ENCODE data around the gene SCAMP5. TPM values are rescaled to one million over a fixed set of nuclear protein-coding genes. Genes with fewer than 3 reads are reported as not detected.

The SCAMP5 gene
- polyA plus RNA-seq, 2 of the 4 experiments (the other 2 are of a cell fraction) = 10.5 to 16.2 TPM

- H3K4me2 ChIP-seq = no peak overlapping the region
- H3K9me3 ChIP-seq = no peaks in the 10 kb centered on the region
- FAIRE-seq (no peak), ATAC-seq (no peak), DNase-seq (ENCODE audit: low read depth in 1 of 2, low spot score in 1 of 2) (no peak)
- H3K4me1 ChIP-seq = no peaks in the 10 kb centered on the region
- TF ChIP-seq NR3C1 (IDR thresholded peaks at IDR 0.05) = no peak
- no peak for TF ChIP-seq ZSCAN20 (CRISPR knock-in tag; IDR thresholded peaks at IDR 0.05)
- no peak for TF ChIP-seq HDAC2 (IDR thresholded peaks at IDR 0.05)
- no peak for TF ChIP-seq POLR2A (IDR thresholded peaks at IDR 0.05; ENCODE audit: low read length)
- no peak for TF ChIP-seq MAX (IDR thresholded peaks at IDR 0.05)
- peak; percentile 87 for TF ChIP-seq MAFK (IDR thresholded peaks at IDR 0.05; ENCODE audit: partially characterized antibody)
- no peak for TF ChIP-seq HEYL (CRISPR knock-in tag; IDR thresholded peaks at IDR 0.05)
- TF ChIP-seq ESRRA (IDR thresholded peaks at IDR 0.05; ENCODE audit: borderline replicate concordance, low read length) = no peak
- H3K27ac ChIP-seq = no peak overlapping the region
- ChIA-PET POLR2A (no interaction called here), CTCF (interaction anchor here (1.2 to 3.9 kb wide), 4 partner anchors 15 to 215 kb away, joined by 4 to 30 read pairs (median 14); partner anchors contain the start of gene RPP25)
- H3K4me3 ChIP-seq = no peak overlapping the region
Observed at GRCh38 chr15:74989527-74989926, 5.8 kb upstream of the SCAMP5 start.

GRCh38 chr15:74992619-74993018, 2.7 kb upstream of the SCAMP5 start:
- DNase-seq (ENCODE audit: low read depth in 1 of 2, low spot score in 1 of 2) (no peak), FAIRE-seq (no peak), ATAC-seq (no peak)
- no peak overlapping the region for H3K27ac ChIP-seq
- ChIA-PET CTCF (interaction anchor here (0.7 to 1.1 kb wide), 2 partner anchors 18 to 36 kb away, joined by 3 to 4 read pairs; no protein-coding TSS in a partner anchor), POLR2A (no interaction called here)
- no peak overlapping the region for H3K4me2 ChIP-seq
- WGBS (ENCODE audit: missing lambda C conversion rate) = 15% methylated on average over 1 of the region's 1 CpG
- H3K4me1 ChIP-seq = peaks cover 7% of the 10 kb centered on the region; the same call in 2 of the 3 replicates
- TF ChIP-seq KDM5A (IDR thresholded peaks at IDR 0.05) (no peak), HOXA7 (CRISPR knock-in tag; IDR thresholded peaks at IDR 0.05) (no peak), USF2 (IDR thresholded peaks at IDR 0.05) (no peak), ELK1 (IDR thresholded peaks at IDR 0.05; ENCODE audit: low read depth, low read length) (no peak), NR3C1 (IDR thresholded peaks at IDR 0.05) (no peak), FOSB (CRISPR knock-in tag; IDR thresholded peaks at IDR 0.05) (no peak), ZC3H11A (IDR thresholded peaks at IDR 0.05) (no peak), RNF2 (IDR thresholded peaks at IDR 0.05; ENCODE audit: borderline replicate concordance, low read depth) (no peak), RARB (CRISPR knock-in tag; IDR thresholded peaks at IDR 0.05) (no peak), FOSL2 (IDR thresholded peaks at IDR 0.05) (no peak), FOSL2 (CRISPR knock-in tag; IDR thresholded peaks at IDR 0.05) (no peak), ESRRA (IDR thresholded peaks at IDR 0.05; ENCODE audit: borderline replicate concordance, low read length) (no peak), POLR2A (IDR thresholded peaks at IDR 0.05; ENCODE audit: low read length) (no peak)
- H3K9me3 ChIP-seq = no peaks in the 10 kb centered on the region
- no peak overlapping the region for H3K4me3 ChIP-seq

- Histone ChIP-seq H3K27ac (no peak overlapping the region), H3K4me3 (no peak overlapping the region), H3K9me3 (no peaks in the 10 kb centered on the region), H3K4me1 (peaks cover 7% of the 10 kb centered on the region; the same call in 2 of the 3 replicates), H3K4me2 (no peak overlapping the region)
- CTCF ChIA-PET = interaction anchor here (1.0 to 2.8 kb wide), 2 partner anchors 38 to 55 kb away, joined by 3 to 13 read pairs; partner anchors contain the start of gene RPP25
- DNase-seq (ENCODE audit: low read depth in 1 of 2, low spot score in 1 of 2) = no peak
- TF ChIP-seq KDM5A (IDR thresholded peaks at IDR 0.05) (no peak), BHLHE40 (IDR thresholded peaks at IDR 0.05; ENCODE audit: low read depth, low read length) (no peak), SREBF2 (IDR thresholded peaks at IDR 0.05) (no peak), MAX (IDR thresholded peaks at IDR 0.05) (no peak), RFX5 (IDR thresholded peaks at IDR 0.05) (no peak), HOXA7 (CRISPR knock-in tag; IDR thresholded peaks at IDR 0.05) (no peak), ZNF302 (CRISPR knock-in tag; IDR thresholded peaks at IDR 0.05) (no peak), FOXS1 (CRISPR knock-in tag; IDR thresholded peaks at IDR 0.05) (no peak), ATOH8 (CRISPR knock-in tag; IDR thresholded peaks at IDR 0.05; ENCODE audit: low read depth) (no peak), ZSCAN20 (CRISPR knock-in tag; IDR thresholded peaks at IDR 0.05) (no peak), BCL3 (IDR thresholded peaks at IDR 0.05) (no peak), CBX2 (IDR thresholded peaks at IDR 0.05; ENCODE audit: borderline replicate concordance, low read depth) (no peak), KDM1A (IDR thresholded peaks at IDR 0.05; ENCODE audit: low read depth) (no peak), RCOR1 (IDR thresholded peaks at IDR 0.05; ENCODE audit: low read depth, low read length) (no peak), TFCP2L1 (CRISPR knock-in tag; IDR thresholded peaks at IDR 0.05) (no peak), USF2 (IDR thresholded peaks at IDR 0.05) (no peak)
- no peak for FAIRE-seq
- no peak for ATAC-seq
- POLR2A ChIA-PET = interaction anchor here (1.4 kb wide), 1 partner anchor 37 kb away, joined by 14 read pairs; the partner anchor contains the start of gene RPP25
- WGBS (ENCODE audit: missing lambda C conversion rate) = 0% methylated on average over 2 of the region's 2 CpGs
Observed at GRCh38 chr15:74994236-74994635, 1.1 kb upstream of the SCAMP5 start.

Measured in A549 (cell line).